Hematopoietic multipotent progenitor cell treated with erythropoietin and hydrocortisone succinate and interleukin-3 and kit ligand, for 6 days (in vitro differentiated cells): Measurements from ENCODE around the gene RAB33B.
A peak's percentile ranks its signal among the peaks of the same experiment; 100 is the strongest.
"Not testable (repeated sequence)": the region's sequence is repeated elsewhere in the genome, so short reads cannot be mapped to it uniquely, and the experiment has no call there.

Experiments
- DNase-seq: peaks from one replicate; pipeline ENCODE4 v3.0.0-alpha.2; 2015

The RAB33B gene

DNA sequence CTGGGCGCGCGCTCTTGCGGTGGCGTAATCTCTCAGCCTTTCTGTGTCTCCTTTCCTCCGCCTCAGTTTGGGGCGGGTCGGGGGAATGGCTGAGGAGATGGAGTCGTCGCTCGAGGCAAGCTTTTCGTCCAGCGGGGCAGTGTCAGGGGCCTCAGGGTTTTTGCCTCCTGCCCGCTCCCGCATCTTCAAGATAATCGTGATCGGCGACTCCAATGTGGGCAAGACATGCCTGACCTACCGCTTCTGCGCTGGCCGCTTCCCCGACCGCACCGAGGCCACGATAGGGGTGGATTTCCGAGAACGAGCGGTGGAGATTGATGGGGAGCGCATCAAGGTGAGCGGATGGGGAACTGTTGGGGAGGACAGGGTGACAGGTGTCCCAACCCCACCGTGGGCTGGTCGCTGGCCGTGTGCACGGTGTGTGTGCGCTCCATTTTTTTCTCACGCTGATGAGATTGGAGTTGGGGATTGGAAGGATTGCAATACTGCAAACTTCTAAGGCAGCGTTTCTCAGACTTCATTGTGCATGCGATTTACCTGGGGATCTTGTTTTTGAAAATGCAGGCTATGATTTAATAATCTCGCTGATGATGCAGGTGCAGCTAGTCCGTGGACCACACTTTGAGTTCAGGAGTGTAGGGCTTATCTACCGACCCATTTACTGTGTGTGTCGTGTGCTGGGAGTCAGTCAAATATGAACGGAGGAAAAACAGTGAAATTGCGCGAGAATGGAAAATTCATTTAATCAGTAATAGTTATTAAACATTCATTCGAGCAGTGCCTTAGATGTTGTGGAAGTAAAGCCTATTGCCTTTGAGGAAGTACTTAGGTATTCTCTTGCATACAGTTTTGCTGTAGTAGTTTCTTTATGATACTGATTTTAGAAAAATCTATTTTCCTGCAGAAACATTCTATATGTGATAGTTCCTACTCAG lies at the start of gene RAB33B:
RAB33B (plus strand) TSS at position 11 of the 935 bp plus-strand sequence; CDS start at position 86, 75 bp downstream.
- DNase-seq, result peak; percentile 94

DNA sequence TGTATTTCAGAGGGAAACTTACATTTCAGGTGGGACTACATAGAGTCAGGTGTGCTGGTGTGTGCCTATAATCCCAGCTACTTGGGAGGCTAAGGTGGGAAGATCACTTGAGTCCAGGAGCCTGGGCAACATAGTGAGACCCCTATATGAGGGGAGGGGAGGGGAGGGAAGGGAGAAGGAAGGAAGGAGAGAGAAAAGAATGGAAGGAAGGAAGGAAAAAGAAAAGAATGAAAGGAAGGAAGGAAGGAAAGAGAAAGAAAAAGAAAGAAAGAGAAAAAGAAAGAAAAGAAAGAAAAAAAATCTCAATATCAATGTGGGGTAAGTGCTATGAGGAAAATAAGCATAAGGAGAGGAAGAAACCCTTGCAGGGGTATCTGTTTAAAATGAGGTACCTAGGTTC lies 43.6 kb upstream of the RAB33B start:
- no peak for DNase-seq

DNA sequence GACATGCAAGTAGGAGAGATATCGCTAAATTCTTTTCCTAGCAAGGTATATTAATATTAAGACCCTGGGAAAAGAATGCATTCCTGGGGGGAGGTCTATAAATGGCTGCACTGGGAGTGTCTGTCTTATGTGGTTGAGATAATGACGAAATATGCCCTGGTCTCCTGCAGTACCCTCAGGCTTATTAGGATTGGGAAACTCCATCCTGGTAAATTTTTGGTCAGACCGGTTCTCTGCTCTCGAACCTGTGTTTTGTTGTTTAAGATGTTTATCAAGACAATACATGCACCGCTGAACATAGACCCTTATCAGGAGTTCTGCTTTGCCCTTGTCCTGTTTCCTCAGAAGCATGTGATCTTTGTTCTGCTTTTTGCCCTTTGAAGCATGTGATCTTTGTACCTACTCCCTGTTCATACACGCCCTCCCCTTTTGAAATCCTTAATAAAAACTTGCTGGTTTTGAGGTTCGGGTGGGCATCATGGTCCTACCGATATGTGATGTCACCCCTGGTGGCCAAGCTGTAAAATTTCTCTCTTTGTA lies 39.2 kb upstream of the RAB33B start:
- DNase-seq, result peak; percentile 12

DNA sequence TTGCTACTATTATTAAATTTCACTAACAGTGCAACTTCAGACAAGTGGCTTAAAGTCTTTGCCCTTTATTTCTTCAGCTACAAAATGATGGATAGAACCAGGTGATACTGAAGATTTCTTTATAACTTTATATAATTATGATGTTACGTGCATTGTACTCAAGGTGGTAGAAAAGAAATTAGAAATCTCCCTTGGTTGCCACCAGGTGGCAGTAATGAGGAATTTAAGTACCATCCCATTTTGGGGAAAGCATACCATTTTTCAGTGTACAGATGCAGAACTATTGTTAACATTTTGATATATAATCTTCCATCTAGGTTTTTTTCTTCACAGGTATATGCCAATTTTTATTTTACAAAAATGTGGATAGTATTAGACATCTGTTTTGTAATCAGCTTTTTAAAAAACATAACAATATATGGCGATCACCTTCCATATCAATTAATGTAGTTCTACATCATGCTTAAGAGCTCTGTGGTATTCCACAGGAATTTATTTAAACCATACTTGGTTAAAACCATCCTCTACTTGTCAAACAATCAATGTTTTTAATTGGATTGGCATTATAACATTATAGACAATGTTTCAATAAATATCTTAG lies 37.7 kb upstream of the RAB33B start:
- DNase-seq, result peak; percentile 72

DNA sequence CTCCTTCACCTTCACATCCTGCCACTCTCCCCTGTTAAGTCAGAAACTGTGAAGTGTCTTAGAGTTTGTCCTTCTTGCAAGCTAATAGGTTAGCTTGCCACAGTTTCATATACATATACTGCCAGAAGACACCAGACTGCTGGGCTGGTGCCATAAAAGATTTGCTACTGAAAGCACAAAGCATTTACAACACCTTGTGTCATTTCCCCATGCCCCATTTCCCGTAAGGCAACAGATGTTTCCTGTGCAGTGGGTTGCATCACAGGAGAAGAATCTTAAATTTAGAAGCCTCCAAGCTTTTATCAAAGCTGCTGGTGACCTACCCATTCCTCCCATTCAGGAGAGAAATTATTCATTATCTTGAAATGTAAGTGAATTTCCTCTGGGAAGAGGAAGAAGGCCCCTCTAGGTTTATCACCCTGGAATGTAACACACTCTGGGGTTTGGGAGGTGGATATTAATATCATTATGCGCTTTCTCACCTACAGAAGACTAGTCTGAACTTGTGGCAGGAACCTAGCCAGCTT lies 34.5 kb upstream of the RAB33B start:
- peak; percentile 81 for DNase-seq

DNA sequence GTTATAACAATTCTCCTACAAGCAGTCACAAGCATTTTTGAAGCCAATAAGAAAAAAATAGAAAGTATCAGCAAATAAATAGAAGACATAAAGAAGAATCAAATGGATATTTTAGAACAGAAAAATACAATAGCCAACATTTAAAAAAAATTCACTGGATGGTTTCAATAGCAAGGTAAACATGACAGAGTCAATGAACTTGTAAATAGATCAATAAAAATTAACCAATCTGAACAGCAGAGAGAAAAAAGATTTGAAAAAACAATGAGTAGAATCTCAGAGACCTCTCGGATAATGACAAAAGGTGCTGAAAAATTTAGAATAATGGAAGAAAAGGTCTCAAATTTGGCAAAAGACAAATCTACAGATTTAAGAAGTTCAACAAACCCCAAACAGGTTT lies 33.3 kb upstream of the RAB33B start:
- DNase-seq, result no peak

DNA sequence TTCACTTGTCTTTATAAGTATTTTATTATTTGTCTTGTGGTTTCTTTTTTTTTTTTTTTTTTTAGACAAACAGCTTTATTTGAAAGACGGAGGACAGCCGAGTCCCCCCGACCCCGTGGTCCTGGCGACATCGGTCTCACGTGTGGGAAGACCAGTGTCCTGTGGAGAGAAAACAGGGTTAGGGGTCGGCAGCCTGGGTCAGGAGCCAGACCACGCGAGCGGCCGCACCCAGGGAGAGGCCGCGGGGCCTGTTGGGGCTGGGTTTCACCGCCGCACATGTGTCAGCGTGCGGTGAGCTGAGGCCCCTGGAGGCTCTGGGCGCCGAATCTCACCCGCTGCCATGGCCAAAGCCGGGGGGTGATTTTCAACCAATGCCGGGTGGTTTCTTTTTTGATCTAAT lies 17.8 kb upstream of the RAB33B start:
- DNase-seq, result no peak

DNA sequence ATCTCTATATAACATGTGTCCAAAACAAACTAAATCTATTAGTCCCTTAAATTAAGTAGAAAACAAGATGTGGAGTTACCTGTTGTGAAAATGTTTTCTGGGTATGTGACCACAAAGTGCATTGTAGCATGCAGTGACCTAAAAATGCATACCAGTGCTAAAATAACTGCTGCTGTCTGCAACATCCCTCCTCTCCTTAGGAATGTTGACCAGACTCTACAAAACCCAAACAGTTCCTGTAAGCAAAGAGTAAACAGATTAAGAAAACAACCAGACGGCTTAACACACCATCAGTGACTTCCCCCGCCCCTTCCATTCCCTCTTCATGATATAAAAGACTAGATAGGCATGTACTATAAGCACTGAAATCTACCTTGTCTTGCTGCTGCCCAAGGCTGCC lies 15.8 kb upstream of the RAB33B start:
- no peak for DNase-seq

DNA sequence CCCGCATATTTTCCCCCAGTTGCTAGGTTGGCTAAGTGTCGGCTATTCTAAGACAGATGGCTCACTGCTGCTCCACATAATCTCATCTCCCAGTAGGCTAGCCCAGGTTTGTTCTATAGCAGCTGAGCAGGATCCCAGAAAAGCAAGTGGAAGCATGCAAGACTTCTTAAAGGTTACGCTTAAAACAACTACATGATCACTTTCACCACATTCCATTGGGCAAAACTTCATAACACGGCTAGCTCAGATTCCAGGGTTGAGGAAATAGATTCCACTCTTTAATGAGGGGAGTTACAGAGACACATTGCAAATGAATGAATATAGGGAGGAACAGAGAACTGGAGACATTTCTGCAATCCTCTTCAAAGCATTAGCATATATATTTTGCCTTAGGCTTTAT lies 12.9 kb upstream of the RAB33B start:
- DNase-seq, result no peak

DNA sequence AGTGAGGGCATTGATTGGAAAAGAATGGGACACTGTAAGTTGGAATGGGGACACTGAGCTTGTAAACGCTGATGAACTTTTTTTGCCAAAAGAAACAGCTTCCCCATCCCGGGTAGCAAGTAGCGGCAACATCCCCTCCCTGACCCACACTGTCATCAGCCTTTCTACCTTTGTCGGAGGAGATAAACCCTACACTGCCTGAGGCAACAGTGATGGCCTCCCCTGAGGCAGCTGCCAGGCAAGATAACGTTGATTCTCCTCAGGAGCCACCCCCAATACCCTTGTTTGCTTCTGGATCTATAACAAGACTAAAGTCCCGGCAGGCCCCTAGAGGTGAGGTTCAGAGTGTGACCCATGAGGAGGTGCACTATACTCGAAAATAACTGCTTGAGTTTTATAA lies 10.3 kb upstream of the RAB33B start:
- peak; percentile 63 for DNase-seq

DNA sequence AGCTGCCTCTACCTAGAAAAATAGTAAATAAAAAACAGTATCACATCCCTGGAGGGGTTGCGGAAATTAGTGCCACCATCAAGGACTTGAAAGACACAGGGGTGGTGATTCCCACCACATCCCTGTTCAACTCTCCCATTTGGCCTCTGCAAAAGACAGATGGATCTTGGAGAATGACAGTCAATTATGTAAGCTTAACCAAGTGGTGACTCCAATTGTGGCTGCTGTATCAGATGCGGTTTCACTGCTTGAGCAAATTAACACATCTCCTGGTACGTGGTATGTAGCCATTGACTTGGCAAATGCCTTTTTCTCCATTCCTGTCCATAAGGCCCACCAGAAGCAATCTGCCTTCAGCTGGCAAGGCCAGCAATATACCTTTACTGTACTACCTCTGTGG lies 9.0 kb upstream of the RAB33B start:
- not testable (repeated sequence) for DNase-seq

DNA sequence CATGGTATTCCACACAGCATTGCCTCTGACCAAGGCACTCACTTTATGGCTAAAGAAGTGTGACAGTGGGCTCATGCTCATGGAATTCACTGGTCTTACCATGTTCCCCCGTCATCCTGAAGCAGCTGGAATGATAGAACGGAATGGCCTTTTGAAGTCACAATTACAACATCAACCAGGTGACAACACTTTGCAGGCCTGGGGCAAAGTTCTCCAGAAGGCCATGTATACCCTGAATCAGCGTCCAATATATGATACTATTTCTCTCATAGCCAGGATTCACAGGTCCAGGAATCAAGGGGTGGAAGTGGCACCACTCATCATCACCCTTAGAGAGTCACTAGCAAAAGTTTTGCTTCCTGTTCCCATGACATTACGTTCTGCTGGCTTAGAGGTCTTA lies 6.8 kb upstream of the RAB33B start:
- not testable (repeated sequence) for DNase-seq

DNA sequence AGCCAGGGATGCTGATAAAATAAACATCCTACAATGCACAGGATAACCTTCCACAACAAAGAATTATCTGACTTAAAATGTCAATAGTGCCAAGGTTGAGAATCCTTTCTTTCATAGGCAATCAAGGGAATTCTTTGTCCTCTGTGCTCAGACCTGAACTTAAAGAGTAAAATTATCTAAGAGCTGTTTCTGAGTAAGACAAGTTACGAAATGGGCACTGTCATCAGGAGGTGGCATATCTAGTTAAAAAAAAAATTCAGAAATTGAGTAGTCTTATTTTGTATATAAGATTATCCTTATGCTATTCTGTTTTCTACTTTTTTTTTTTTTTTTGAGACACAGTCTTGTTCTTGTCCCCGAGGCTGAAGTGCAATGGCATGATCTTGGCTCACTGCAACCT lies 3.3 kb upstream of the RAB33B start:
- no peak for DNase-seq

DNA sequence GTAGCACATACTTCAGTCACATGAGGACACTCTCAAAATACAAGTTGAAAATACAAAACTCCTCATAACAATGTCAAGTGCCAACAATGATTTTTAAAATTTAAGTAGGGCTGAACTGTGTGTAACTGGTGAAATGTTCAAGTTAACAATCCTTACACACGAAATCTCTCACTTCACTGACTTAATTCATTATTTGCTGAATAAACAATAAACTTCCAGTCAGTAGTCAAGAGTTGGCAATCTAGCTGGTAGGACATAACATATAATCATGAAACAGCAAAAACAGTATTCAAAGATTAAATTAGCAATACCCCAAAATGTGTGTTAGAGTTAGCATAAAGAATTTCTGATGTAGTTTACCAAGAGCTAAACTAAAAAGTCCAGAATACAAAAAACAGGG lies 1.9 kb upstream of the RAB33B start:
- no peak for DNase-seq

DNA sequence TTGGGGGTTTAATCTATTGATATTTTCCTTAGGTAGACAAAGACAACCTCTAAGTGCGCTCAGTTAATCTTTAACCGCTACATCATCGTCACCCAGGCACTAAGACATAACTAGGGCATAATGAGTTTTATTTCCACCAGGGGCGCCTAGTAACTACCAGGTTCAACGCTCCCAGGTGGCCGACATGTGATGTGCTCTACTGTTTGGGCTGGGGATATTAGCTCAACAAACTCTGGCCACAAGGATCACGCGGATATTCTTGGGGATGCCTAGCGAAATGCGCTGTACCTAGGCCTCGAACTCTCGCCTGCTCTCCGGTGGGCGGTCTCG lies 915 bp upstream of the RAB33B start:
- DNase-seq, result peak; percentile 92

DNA sequence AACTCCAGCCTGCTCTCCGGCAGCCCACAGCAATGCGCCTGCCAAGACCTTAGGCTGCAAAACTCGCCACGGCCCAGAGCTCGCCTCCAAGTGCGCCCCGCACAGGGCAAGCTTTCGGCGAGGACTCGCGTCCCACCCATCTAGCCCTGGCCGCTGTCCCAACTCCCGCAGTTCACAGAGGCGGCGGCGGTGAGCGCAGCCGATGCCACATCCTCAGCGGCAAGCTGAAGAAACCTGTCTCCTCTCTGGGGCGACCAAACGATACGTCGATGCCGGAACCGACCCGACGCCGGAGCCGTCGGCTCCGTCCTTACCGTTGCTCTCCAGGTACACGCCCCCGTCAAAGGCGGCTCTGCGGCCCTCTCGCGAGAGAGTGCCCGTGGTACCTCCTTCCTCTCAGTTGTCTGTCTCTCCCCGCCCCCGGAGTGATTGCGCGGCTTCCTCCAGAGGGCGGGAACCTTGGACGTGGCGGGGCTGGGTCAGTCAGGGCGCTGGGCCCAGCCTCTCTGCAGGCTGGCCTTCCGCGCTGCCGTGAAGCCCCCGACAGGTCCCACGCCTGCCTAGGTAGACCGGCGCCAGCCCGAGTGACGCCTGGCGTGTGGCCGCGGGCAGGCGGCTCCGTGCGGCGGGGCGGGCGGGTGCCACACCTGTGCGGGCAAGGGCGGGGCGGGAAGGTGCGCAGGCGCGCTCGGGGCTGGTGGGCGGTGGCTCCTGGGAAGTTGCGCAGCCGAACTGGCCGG lies 380 bp upstream of the RAB33B start:
- peak; percentile 98 for DNase-seq

DNA sequence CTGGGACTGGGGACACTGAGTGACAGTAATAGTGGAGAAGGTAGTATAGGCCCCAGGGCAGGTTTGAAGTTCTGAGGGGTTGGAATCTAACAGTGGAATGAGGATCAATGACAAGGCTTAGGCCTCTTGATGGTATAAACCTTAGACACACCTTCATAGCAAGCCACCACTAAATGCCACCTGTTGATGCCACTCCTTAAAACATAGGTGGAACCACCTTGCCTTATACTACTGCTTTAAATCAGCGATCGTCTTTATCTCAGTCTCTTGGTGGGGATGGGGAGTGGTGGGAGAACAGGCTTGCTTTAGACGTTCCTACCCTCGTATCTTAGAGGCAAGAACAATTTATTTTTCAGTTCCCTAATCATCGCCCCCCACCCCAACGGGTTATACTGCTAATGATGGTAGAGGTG lies 1.2 kb downstream of the RAB33B start:
- DNase-seq, result no peak

DNA sequence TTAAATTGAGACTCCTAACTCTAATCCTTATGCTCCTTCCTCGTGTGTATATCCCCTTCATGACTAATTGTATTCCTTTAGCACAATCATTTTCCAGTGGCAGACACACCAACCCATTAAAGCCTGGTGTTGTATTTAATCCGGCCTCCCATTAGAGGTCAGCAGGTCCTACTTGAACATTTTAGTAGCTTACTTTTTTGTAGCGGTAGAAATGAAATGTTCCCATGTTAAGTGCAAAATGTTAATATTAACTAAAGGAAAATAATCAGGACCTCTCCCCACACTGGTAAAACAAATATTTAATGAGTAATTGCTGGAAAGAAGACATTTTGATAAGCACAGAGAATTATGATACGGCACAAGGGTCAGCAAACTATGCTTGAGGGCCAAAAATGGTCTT lies 3.4 kb downstream of the RAB33B start:
- no peak for DNase-seq

DNA sequence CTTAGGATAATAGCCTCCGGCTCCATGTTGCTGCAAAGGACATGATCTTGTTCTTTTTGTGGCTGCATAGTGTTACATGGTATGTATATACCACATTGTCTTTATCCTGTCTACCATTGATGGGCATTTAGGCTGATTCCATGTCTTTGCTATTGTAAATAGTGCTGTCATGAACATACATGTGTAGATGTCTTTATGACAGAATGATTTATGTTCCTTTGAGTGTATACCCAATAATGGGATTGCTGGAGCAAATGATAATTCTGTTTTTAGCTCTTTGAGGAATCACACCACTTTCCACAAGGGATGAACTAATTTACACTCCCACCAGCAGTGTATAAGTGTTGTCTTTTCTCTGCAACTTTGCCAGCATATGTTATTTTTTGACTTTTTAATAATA lies 4.6 kb downstream of the RAB33B start:
- no peak for DNase-seq

DNA sequence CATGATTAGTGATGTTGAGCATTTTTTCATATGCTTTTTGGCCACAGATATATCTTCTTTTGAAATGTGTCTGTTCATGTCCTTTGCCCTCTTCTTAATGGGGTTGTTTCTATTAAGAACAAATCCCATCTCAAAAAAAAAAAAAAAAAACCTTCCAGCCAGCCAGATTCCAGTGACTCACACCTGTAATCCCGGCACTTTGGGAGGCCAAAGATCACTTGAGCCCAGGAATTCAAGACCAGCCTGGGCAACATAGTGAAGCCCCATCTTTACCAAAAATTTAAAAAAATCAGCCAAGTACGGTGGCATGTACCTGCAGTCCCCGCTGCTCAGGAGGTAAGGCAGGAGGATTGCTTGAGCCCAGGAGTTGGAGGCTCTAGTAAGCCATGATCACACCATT lies 5.1 kb downstream of the RAB33B start:
- DNase-seq, result no peak

DNA sequence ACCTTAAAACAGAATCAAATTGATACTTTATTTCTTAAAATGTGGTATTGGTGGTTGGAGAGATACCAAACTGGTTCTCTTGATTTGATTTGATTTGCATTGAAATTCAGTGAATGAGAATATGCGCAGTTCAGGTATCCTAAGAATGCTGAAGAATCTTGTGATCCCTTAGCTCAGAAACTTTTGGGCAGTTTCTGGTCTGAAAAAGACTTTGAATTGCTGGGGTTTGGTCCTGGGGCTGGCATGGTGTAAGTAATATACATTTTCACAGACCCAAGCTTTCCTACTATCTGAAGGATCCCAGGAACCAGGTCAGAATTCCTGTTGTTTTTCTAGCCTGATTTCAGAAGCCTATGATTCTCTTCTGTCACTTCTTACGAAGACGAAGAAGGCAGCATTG lies 6.6 kb downstream of the RAB33B start:
- DNase-seq, result no peak

DNA sequence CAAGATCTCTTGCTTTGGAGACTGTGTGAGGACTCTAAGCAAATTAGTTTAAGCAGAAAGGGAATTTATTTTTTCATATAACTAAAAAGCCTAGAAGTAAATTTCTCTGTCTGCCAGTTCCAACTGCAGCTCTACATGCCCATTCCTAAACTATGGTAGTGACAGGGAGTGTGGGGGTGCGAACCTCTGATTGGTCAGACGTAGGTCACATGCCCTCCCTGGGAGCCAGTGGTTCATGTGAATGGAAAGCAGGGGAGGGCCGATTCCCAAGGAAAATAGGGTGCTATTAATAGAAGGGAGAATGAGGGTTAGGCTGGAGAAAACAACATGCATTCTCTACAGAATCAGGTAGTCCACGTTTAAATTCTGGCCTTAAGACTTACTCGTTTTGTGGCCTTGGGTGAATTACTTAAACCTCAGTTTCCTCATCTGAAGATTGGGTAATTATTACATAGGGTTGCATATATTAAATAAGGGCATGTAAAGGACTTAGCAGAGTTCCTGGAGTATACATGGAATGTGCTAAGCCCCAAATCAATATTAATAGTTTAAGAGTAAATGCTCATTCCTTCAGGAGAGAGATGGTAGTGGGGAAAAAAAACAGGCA lies 7.2 kb downstream of the RAB33B start:
- no peak for DNase-seq

DNA sequence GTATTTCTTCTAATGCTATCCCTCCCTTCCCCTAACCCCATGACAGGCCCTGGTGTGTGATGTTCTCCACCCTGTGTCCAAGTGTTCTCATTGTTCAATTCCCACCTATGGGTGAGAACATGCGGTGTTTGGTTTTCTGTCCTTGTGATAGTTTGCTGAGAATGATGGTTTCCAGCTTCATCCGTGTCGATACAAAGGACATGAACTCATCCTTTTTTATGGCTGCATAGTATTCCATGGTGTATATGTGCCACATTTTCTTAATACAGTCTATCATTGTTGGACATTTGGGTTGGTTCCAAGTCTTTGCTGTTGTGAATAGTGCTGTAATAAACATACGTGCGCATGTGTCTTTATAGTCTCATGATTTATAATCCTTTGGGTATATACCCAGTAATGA lies 10.6 kb downstream of the RAB33B start:
- not testable (repeated sequence) for DNase-seq
